Stimulated activated CD4-positive, alpha-beta T cell treated with anti-CD3 and anti-CD28 coated beads, Interleukin-12 subunit alpha, Interleukin-12 subunit beta, amount 100 ng/mL, for 48 hours (primary cell): Measurements from ENCODE around the gene DGKB.
"Not testable (repeated sequence)": the region's sequence is repeated elsewhere in the genome, so short reads cannot be mapped to it uniquely, and the experiment has no call there.

Source experiments
- DNase-seq, 3 donors: peaks; one replicate each; pipeline ENCODE4 v3.0.0-alpha.2; 2020; ENCODE audit warnings: low read depth in 2 of 3, low spot score in 1 of 3

DGKB gene

GRCh38 chr7:14480281-14480680, 422.3 kb downstream of the DGKB start:
- DNase-seq = no peak

GRCh38 chr7:14478834-14479510, 423.6 kb downstream of the DGKB start:
- no peak for DNase-seq

GRCh38 chr7:14461716-14462115, 440.8 kb downstream of the DGKB start:
- not testable (repeated sequence) for DNase-seq

GRCh38 chr7:14458846-14459245, 443.7 kb downstream of the DGKB start:
- DNase-seq = not testable (repeated sequence)

- DNase-seq = peak in 2 of 3 donors; percentile 27 to 40
Observed at GRCh38 chr7:14457568-14458453, 444.7 kb downstream of the DGKB start.

- DNase-seq = no peak
Observed at GRCh38 chr7:14449291-14449690, 453.3 kb downstream of the DGKB start.

- no peak for DNase-seq
Observed at GRCh38 chr7:14446829-14447228, 455.7 kb downstream of the DGKB start.

- no peak for DNase-seq
Observed at GRCh38 chr7:14446219-14446618, 456.3 kb downstream of the DGKB start.

- no peak for DNase-seq
Observed at GRCh38 chr7:14438366-14438765, 464.2 kb downstream of the DGKB start.

GRCh38 chr7:14436878-14437277, 465.7 kb downstream of the DGKB start:
- no peak for DNase-seq

GRCh38 chr7:14432924-14433323, 469.6 kb downstream of the DGKB start:
- no peak for DNase-seq

- no peak for DNase-seq
Observed at GRCh38 chr7:14430926-14431325, 471.6 kb downstream of the DGKB start.

- DNase-seq = no peak
Observed at GRCh38 chr7:14425559-14425958, 477.0 kb downstream of the DGKB start.

GRCh38 chr7:14424675-14425074, 477.9 kb downstream of the DGKB start:
- no peak for DNase-seq

GRCh38 chr7:14420768-14421167, 481.8 kb downstream of the DGKB start:
- DNase-seq = no peak

- no peak for DNase-seq
Observed at GRCh38 chr7:14419531-14419930, 483.0 kb downstream of the DGKB start.

- no peak for DNase-seq
Observed at GRCh38 chr7:14418633-14419032, 483.9 kb downstream of the DGKB start.

- no peak for DNase-seq
Observed at GRCh38 chr7:14414274-14414986, 488.1 kb downstream of the DGKB start.

GRCh38 chr7:14407246-14408015, 495.1 kb downstream of the DGKB start:
- no peak for DNase-seq

- DNase-seq = no peak
Observed at GRCh38 chr7:14403587-14403986, 499.0 kb downstream of the DGKB start.

GRCh38 chr7:14400271-14400670, 502.3 kb downstream of the DGKB start:
- DNase-seq = no peak
